Astrocyte of the cerebellum (primary cell): ENCODE results near the gene AVP.
"Not testable (repeated sequence)": the region's sequence is repeated elsewhere in the genome, so short reads cannot be mapped to it uniquely, and the experiment has no call there.

ENCODE experiments used
- DNase-seq: peaks from one replicate; pipeline ENCODE4 v3.0.0-alpha.2; 2011; ENCODE audit warnings: low read depth
- H3K4me3 ChIP-seq: 2 replicates; pipeline ENCODE4 v1.5.1; 2011; ENCODE audit warnings: mild to moderate bottlenecking, low read depth, low read length, moderate library complexity
- in situ Hi-C: cut with HindIII; loops from 2 replicates; pipeline ENCODE4 v1.10.0; 2017; ENCODE audit warnings: low sequenced_read_pairs
- TF ChIP-seq, protein P1 (sequence below): IDR thresholded peaks from 2 replicates; pipeline ENCODE4 v1.5.1; 2012; ENCODE audit warnings: low read length, low read depth, moderate library complexity, mild to moderate bottlenecking; ENCODE audit errors: missing control alignments

The AVP gene

DNA sequence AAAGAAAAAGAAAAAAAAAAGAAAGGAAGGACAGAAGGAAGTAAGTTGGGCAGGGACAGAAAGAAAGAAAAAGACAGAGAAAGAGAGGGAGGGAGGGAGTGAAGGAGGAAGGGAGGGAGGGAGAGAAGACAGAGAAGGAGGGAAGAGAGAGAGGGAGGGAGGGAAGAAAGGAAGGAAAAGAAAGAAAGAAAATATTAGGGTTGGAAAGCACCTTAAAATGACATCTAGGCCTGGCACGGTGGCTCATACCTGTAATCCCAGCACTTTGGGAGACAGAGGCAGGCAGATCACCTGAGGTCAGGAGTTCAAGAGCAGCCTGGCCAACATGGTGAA lies 42.0 kb upstream of the AVP start:
- in situ Hi-C loops = no loop called here
- no peak overlapping the region for H3K4me3 ChIP-seq
- no peak for DNase-seq
- TF ChIP-seq, protein P1, sequence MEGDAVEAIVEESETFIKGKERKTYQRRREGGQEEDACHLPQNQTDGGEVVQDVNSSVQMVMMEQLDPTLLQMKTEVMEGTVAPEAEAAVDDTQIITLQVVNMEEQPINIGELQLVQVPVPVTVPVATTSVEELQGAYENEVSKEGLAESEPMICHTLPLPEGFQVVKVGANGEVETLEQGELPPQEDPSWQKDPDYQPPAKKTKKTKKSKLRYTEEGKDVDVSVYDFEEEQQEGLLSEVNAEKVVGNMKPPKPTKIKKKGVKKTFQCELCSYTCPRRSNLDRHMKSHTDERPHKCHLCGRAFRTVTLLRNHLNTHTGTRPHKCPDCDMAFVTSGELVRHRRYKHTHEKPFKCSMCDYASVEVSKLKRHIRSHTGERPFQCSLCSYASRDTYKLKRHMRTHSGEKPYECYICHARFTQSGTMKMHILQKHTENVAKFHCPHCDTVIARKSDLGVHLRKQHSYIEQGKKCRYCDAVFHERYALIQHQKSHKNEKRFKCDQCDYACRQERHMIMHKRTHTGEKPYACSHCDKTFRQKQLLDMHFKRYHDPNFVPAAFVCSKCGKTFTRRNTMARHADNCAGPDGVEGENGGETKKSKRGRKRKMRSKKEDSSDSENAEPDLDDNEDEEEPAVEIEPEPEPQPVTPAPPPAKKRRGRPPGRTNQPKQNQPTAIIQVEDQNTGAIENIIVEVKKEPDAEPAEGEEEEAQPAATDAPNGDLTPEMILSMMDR = no peak

DNA sequence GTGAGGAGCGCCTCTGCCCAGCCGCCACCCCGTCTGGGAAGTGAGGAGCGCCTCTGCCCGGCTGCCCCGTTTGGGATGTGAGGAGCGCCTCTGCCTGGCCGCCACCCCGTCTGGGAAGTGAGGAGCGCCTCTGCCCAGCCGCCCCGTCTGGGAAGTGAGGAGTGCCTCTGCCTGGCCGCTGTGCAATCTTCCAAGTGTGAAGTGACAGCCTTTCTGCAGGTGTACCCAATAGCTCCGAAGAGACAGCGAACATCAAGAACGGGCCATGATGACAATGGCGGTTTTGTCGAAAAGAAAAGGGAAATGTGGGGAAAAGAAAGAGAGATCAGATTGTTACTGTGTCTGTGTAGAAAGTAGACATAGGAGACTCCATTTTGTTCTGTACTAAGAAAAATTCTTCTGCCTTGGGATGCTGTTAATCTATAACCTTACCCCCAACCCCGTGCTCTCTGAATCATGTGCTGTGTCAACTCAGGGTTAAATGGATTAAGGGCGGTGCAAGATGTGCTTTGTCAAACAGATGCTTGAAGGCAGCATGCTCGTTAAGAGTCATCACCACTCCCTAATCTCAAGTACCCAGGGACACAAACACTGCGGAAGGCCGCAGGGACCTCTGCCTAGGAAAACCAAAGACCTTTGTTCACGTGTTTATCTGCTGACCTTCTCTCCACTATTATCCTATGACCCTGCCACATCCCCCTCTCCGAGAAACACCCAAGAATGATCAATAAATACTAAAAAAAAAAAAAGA lies 41.4 kb upstream of the AVP start:
- H3K4me3 ChIP-seq, in situ Hi-C loops, DNase-seq: not testable (repeated sequence)

DNA sequence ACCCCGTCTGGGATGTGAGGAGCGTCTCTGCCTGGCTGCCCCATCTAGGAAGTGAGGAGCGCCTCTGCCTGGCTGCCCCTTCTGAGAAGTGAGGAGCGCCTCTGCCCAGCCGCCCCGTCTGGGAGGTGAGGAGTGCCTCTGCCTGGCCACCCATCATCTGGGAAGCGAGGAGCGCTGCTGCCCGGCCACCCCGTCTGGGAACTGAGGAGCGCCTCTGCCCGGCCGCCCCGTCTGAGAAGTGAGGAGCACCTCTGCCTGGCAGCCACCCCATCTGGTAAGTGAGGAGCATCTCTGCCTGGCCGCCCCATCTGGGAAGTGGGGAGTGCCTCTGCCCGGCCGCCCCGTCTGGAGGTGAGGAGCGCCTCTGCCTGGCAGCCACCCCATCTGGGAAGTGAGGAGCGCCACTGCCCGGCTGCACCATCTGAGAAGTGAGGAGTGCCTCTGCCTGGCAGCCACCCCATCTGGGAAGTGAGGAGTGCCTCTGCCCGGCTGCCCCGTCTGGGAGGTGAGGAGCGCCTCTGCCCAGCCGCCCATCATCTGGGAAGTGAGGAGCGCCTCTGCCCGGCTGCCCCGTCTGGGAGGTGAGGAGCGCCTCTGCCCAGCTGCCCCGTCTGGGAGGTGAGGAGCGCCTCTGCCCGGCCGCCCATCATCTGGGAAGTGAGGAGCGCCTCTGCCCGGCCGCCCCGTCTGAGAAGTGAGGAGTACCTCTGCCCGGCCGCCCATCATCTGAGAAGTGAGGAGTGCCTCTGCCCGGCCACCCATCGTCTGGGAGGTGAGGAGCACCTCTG lies 40.4 kb upstream of the AVP start:
- in situ Hi-C loops, H3K4me3 ChIP-seq, DNase-seq: not testable (repeated sequence)

DNA sequence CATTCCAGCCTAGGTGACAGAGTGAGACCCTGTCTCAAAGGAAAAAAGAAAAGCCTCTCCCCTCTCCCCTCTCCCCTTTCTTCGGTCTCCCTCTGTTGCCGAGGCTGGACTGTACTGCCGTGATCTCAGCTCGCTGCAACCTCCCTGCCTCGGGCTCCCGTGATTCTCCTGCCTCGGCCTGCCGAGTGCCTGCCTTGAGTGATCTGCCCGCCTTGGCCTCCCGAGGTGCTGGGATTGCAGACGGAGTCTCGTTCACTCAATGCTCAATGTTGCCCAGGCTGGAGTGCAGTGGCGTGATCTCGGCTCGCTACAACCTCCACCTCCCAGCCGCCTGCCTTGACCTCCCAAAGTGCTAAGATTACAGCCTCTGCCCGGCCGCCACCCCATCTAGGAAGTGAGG lies 39.6 kb upstream of the AVP start:
- in situ Hi-C loops, DNase-seq: not testable (repeated sequence)

DNA sequence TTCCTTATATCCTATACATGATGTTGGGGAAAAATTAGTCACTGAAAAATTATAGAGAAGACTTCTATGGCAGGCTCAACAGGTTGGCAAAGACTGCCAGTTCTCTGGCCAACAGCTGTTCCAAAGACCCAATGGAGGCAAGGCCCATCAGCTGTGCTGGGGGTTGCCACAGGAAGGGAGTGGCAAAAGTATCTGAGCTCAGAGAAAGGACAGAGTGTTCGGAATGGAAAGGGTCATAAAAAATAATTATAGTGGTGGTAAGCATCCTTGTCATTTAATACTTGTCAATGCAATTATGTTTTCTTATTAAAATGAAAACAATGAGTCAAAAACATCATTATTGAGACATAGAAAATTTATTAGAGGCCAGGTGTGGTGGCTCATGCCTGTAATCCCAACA lies 39.0 kb upstream of the AVP start:
- TF ChIP-seq, protein P1 = no peak
- no peak overlapping the region for H3K4me3 ChIP-seq
- in situ Hi-C loops = no loop called here
- no peak for DNase-seq

More for the DNA sequence above, 39.6 kb upstream of the AVP start:
- not testable (repeated sequence) for H3K4me3 ChIP-seq

DNA sequence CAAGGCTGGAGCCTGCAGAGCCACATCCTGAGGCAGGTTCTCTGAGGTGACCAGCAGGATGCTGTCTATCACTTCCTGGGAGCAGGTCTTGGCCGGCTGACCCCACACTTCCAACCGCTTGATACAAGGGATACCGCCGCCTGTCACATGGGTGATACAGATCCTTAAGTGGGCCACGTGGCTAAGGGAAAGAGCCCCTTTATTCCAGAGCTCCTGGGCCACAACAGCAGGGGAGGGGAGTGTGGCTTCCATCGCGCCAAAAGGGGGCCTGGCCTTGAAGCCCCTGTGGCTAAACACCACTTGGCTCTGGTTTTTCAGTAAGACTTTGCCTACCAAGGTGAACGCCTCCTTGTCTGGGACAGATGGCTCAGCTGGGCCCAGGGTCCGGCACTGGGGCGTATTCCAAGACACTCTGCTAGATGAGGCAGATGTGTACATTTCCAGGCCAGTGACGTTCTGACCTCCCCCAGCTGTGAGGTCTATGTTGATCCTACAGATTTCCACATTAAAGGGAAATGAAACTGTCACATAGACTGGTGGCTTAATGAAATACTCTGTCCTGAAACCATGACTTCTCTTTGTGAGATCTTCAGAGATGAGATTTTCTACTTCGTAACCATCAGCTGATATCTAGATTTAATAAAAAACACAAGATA lies 37.6 kb upstream of the AVP start:
- TF ChIP-seq, protein P1 = no peak
- H3K4me3 ChIP-seq = no peak overlapping the region
- no peak for DNase-seq
- in situ Hi-C loops = no loop called here

DNA sequence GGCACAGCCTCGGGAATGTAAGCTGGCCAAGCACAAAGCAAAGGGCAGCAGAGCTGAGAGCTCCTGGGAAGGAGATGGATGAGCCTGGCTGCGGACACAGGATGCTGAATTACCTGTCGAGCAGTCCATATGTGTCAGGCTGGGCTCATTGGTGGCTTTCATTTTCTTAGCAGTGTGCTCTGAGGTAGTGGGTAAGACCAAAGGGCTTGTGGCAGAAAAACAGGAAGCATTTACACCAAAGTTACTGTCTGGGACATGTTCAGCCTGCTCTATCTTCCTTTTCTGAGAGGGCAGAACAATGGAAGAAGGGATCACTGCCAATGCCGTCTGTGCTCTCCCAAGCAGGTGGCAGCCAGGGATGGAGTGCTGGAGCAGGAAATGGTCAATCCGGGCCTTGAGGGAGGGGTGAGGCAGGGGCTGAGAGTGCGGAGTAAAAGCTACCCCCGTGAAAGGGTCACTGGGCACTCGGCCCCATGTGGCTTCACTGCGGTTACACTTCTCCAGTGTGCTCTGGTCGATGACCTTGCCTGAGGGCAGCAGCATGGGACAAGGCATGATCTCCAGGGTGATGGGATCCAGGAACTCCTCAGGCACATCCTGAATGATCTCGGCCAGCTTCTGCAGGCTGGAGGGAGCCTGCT lies 36.9 kb upstream of the AVP start:
- in situ Hi-C loops = no loop called here
- TF ChIP-seq, protein P1 = no peak
- DNase-seq = no peak
- no peak overlapping the region for H3K4me3 ChIP-seq
